Right kidney (tissue), 1 donor: ENCODE data around the gene SRP14.
"Not testable (repeated sequence)": the region's sequence is repeated elsewhere in the genome, so short reads cannot be mapped to it uniquely, and the experiment has no call there.

Experiments used
- DNase-seq: peaks from one replicate; pipeline ENCODE4 v3.0.0-alpha.2; 2016

The SRP14 gene

DNA sequence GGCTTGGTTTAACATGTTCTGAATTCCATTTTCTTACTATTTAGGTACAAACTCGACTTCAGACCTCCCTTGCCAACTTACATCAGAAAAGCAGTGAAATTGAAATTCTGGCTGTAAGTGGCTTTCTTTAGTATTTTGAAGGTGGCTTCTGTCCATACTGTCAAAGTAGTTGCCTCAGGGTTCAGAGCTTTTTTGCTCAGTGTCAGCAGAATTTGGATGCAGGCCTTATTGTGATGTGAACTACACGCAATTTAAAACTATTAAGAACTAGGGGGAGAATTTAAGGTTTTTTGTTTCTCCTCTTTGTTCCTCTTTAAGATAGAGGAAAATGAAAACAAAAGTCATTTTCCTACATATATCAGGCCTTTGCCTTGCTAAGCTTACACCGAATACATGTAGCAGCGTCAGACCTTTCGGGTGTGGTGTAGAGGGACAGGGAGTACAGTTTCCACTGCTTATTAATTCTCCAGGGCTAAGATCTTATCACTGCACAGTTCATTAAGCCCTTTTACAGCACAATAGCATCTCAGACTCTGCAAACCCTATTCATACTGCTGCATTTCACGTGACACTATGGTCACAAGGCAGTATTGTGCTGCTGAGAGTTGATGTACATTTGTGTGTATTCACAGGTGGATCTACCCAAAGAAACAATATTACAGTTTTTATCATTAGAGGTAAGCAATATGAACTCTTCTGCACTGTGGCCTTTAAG is 6.7 kb downstream of the SRP14 start:
- DNase-seq = no peak

DNA sequence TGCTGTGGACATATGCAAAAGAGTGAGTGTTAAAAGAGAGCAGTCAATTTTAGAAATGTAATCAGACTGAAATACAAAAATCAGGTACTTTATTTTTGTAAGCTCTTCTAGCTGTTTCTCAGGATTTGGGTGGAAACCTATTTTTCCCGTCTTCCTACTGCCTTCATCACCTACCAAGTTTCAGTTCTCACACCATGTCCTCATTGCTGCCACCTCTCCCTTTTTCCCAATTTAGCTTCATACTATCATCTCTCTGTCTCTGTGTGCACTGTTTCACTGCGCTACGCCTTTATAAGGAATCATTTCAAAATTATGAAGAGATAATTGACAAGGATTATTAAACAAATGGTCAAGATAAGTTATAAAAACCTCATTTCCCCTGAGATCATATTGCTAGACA is 7.7 kb downstream of the SRP14 start:
- no peak for DNase-seq

DNA sequence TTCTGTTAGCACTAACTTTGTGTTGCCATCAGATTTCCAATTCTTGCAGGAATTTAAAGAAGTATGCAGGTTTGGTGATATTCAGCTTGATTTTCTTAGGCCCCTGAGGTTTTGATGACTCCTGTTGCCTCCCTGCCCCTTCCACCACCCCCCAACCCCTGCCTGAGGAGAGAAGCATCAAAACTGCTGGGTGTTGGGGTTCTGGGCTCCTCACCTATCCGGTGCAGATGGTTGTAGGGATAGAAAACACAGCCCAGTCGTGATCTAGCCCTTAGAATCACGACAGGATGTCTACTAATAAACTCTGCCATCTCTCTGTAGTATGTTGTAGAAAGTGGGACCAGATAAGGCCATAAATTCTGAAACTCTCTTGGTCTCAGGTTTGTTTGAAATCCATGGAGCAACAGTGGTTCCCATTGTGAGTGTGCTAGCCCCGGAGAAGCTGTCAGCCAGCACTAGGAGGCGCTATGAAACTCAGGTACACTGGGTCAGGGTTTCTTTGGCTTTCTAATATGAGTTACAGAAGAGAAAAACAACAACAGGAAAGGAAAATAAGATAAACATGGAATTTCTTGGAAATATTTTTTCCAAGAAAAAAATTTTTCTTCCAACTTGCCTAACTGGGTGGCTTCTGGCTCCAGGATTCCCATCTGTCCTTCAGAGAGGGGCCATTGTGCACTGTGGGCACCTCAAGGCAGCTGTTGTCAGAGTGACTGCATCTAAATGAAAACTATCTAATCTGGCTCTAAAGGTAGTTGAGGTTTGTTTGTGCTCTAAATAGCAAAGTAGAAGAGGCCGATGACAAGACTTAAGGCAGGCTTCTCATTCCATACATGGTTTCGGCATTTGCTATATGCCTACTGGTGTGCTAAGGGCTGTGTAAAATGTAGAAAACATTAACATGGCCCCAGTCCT is 8.7 kb downstream of the SRP14 start:
- no peak for DNase-seq

DNA sequence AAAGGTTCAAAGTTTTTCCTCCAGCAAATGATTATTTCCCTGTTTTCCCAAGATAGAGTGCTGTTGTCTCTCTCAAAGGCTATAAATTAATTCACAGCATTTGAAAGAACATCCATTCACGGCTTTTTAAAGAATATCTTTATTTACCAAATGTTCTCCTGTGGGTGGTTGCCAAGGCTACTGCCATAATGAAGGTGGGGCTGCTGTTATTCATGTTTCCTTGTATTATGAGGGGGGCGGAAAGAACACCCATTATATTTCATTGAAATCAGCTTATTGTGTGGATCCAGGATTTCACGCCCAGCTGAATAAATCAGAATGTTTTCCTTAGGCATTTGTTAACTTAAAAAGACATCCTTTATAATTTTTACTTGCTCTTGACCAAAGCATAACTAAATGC is 10.1 kb downstream of the SRP14 start:
- DNase-seq = no peak

DNA sequence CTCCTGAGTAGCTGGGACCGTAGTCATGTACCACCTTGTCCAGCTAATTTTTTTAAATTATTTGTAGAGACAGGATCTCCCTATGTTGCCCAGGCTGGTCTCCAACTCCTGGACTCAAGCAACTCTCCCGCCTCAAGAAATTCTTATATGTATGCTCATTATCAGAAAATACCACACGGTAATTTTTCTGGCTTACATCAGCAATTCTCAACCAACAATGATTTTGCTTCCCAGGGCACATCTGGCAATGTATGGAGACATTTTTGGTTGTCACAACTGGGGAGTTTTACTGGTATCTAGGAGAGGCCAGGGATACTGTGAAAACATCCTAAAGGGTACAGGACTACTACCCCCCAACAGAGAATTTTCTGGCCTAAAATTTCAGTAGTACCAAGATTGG is 10.8 kb downstream of the SRP14 start:
- no peak for DNase-seq

DNA sequence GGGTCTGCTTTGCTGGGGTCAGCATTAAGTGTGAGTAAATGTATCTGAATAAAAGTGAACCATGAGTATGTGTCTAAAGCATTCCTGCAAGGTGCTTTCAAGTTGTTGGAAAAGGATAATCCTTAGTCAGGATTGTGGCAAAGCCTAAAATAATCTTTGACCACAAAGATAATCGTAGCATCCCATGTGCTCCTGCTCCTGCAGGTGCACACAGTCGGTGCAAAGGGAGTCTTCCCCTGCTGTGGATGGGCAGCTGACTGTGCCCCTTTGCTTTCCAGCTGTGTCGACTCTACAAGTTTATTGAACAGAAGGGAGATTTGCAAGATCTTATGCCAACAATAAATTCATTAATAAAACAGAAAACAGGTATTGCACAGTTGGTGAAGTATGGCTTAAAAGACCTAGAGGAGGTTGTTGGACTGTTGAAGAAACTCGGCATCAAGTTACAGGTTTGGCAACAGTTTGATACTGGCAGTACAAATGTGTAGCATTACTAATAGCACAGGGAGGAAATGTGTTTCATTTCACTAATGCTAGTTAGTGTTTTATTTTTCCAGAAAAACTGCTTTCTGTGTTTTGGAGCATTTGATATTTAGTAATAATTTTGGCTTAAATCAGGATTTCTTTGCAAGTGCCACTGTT is 22.6 kb downstream of the SRP14 start:
- DNase-seq = no peak

DNA sequence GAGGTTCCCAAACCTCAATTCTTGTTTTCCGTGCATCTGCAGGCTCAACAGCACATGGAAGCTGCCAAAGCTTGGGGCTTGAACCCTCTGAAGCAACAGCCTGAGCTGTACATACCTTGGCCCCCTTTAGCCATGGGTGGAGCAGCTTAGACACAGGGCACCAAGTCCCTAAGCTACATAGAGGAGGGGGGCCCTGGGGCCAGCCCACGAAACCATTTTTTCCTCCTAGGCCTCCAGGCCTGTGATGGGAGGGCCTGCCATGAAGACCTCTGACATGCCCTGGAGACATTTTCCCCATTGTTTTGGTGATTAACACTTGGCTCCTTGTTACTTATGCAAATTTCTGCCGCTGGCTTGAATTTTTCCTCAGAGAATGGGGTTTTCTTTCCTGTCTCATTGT is 24.6 kb downstream of the SRP14 start:
- no peak for DNase-seq

DNA sequence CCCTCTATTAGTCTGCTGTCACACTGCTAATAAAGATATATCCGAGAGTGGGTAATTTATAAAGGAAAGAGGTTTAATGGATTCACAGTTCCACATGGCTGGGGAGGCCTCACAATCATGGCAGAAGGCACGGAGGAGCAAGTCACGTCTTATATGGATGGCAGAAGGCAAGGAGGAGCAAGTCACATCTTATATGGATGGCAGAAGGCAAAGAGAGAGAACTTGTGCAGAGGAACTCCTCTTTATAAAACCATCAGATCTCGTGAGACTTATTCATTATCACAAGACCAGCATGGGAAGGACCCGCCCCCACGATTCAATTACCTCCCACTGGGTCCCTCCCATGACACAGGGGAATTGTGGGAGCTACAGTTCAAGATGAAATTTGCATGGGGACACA is 25.6 kb downstream of the SRP14 start:
- not testable (repeated sequence) for DNase-seq

DNA sequence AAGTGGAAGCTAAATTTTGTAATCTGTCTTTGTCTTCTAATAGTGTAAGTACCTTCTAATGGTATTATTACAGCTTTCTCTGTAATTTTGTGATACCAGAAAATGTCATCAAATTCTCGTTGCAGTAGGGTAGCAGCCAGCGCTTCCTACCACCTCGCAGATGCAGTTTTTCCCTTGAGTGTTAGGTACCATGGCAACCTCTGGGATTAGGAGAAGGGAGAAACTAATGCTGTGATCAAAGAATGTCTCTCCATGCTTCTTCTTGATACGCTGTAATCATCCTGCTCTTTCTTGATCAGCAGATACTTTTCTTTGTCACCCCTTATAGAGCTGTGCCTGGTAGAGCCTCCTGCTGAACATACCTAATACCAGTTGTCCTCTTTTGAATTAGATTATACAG is 27.7 kb downstream of the SRP14 start:
- DNase-seq = no peak

DNA sequence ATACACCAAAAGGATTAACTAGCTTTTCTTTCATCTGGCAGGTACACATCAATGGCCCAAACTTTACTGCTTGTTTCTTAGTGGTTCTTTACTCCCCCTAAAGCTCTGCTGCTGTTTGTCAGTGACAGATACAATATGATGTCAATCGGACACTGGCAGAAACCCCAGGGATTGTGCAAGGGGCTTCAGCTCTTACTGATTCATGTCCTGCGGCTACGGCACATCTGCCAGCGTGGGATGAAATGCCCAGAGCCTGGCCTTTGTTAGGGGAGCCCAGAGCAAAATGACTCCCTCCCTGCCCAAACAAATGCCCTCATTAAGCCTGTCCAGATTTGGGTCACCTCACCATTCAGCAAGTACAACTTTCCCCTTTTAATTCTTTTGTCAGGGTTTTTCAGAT is 28.3 kb downstream of the SRP14 start:
- no peak for DNase-seq

DNA sequence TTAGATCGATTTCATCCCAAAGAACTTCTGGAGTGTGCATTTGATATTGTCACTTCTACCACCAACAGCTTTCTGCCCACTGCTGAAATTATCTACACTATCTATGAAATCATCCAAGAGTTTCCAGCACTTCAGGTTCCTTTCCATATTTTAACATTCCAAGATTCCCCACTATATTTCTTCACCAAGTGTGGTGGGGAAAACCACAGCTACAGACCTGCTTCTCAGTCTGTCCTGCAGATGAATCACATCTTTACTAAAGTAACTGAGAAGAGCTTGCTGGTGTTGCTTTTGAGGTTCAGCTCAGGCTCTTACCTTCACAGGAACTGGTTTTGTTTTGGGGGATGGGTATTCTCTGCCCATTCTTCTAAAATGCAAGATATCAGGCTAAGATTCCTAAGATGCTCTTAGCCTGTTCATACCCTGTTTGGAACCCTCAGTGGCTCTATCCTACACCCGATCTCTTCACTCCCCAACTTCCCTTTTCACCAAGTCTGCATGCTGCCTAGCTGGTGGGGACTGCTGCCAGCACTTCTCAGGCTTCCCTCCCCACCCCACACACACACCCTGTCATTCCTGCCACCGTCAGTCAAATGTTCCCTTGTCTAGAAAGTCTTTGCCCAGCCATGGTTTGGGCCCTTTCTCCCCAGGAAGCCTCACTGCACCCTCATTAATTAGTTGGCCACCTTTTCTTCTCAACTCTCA is 30.8 kb downstream of the SRP14 start:
- DNase-seq = no peak

DNA sequence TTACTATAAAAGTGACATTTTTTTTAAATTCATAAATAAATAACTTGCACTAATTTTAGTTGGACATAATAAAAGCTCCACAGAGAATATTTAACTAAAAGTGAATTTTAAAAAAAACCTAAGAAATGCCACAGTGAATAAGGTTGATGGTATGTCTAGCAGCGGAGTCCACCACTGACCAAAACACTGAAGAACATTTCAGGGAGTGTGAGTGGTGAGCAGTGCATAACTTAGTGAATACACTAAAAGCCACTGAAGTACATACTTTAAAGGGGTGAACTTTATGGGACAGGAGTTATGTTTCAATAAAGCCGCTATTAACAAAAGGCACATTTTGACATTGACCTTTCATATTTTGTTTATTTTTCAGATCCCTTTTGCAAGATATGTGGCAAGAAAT is 32.3 kb downstream of the SRP14 start:
- no peak for DNase-seq

DNA sequence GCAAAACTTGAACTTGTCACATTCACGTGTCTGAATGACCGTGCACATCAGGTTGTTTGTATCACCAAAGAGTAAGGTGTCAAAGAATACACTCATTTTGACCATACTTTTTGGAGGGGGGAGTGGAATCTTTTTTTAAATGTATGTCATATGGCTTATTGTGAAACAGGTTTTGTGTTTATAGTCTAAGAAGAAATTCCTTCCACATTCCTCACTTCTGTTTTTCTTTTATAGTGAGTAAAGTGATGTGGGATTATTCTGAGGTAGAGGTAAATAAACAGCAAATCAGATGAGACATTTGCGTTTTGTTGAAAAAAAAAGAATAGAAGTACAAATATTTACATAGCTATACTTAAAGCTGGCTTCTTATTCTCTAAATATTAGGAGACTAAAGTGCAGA is 33.0 kb downstream of the SRP14 start:
- DNase-seq = no peak

DNA sequence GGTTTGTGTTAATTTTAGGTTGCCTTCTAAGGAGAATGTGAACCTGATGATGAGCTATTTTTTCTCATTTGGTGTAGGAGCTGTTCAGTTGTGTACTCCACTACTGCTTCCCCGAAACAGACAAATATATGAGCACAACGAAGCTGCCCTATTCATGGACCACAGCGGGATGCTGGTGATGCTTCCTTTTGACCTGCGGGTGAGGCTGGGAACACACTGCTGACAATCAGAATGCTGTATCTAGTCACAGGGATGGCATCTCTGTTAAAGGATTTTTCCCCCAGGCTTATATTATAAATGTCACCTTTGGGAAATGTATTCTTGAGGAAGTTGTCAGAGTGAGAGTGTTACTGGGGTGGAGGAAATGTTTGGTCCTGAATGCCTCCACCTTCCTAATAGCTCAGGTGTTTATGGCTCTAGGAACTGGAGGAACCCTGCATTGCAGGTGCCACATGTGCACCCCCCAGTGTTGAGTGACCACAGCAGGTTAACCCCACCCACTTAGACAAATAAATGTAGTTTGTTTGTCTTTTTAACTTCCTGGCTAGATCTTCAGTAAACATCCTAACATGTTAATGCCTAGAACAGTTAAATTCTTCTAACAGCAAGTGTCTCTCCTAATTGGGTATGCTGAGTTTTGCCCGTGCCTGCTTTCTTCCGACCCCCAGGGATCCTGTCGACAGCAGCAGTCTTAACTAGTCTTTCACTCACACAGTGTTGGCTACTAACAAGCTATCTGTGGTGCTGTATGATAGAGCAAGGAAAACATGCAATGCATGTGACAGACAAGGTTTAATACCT is 35.7 kb downstream of the SRP14 start:
- DNase-seq = no peak

DNA sequence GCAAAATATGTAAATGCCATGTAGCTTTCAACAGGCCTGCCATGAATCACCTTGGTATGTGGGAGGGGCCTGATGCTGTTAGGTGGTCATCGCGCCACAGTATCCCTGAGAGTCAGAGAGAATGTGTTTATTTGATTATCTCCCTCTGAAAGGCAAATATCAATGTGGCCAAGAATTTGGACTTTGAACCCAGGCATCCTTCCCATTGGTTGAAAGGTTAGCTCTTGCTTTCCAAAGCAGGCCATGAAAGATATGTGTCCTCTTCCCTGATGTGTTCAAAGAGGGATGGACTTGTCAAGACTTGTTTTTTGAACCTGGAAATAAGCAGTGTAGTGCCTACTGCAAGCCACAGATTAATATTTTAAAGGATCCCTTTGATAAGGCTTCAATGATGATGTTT is 36.7 kb downstream of the SRP14 start:
- no peak for DNase-seq

DNA sequence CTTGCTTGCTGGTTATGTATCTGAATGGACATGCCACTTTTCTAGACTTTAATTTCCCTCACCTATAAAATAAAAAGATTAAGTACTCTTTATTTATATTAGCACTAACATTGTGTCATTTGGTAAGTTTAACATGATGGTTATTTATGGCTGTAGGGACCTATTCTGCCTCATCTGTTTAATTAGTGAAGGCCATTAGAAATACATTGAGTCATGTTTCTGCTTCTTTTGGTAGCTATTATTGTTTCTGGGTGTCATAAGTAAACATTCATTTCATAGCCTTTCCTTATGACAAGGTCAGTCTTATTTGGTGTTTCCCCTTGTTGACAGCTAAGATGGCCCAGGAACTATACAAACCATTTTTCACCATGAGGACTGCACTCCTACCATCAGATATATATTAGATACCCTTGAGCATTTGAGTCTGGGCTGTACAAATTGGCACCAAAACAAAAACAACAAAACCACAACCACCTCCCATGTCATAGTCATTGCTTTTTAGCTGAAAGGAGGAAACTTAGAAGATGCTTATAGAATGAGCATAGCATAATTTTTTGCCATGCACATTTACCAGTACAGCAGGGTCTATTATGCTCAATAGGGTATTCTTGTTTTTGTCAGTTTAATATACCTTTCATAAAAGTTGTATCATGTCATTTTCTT is 39.3 kb downstream of the SRP14 start:
- no peak for DNase-seq

DNA sequence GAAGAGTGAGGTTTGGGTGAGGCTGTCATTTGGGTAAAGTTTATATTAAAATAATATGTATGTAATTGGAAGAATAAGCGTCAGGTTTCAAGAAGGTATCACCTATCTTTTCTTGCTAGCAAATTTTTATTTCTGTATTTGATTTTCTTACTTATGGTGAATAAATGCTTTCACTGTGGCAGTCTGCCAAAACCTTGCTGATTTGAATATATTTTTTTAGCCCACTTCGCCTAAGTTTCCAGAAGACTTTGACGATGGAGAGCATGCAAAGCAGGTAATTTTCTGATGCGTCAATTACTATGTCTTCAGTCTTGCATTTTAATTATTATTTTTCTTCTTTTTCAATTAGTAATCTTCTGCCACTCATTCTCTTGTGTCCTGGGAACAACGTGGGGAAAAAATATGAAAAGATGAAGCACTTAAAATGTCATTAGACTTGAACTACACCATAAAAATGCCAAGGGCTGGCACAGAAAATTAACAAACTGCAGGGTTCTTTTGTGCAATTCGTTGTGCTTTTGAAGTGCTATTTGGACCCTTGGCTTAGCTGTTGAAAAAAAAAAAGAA is 40.4 kb downstream of the SRP14 start:
- no peak for DNase-seq

DNA sequence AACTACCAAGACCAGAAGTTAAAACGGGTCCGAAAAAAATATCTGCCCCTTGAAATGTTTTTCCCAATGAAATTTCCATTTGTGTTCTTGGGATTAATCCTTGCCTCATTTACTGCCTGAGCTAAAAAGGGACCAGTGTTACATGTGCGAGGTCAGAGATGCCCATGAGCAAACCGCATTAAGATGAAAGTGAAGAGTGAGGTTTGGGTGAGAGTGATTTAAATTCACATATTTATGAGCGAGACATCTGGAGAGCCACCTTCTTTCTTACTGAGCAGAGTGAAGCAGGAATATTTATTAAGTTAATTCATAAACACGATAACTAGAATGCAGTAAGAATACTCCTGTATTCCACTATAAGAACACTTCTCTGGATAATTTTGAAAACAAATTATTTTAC is 41.3 kb downstream of the SRP14 start:
- DNase-seq = no peak

DNA sequence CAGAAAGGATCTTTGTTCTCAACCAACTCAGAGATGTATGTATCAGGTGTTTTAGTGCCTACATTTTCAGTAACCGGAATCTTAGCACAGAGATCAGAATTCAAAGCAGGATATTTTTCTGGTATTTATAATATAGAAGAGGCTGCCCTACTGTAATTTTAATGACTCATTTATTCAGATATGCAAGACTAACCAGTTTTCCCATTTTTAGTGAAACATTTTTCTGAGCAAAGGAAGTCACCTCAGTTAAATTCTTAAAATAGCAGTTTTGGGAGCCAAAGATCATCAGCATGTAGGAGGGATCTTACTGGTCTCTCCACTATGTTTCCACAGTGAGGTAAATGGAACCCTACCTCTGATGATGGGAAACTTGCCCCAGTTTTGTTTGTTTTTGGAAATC is 42.0 kb downstream of the SRP14 start:
- no peak for DNase-seq

DNA sequence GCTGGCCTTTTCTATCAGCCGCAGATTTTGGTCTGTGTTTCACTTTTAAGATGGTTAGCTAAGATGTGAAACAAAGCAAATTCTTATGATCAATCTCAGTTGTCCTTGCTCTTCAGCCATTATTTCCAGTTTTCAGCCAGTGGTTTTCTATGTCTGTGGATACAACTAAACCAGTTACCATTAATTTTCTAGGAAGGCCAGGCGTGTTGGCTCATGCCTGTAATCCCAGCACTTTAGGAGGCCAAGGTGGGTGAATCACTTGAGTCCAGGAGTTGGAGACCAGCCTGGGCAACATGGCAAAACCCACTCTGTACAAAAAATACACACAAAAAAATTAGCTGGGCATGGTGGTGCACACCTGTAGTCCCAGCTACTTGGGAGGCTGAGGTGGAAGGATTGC is 42.8 kb downstream of the SRP14 start:
- DNase-seq = not testable (repeated sequence)

DNA sequence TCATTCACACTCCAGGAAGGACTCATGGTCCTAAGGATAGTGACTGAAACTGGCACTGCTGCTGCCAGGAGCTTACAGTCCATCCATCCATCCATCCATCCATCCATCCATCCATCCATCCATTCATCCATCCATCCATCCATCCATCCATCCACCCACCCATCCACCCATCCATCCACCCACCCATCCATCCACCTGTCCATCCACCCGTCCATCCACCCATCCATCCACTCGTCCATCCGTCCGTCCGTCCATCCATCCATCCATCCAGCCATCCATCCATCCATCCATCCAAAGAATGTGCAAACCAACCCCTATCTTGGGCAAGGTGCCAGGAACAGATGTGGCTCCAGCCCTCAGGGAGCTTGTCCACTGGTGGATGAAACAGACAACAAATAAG is 46.0 kb downstream of the SRP14 start:
- DNase-seq = not testable (repeated sequence)
